GM12873 (cell line): ENCODE data around the gene ERG28.

ENCODE experiments used
- TF ChIP-seq, protein P1 (sequence below): IDR thresholded peaks from 2 replicates; pipeline ENCODE4 v1.5.1; 2012; ENCODE audit warnings: low read depth, mild to moderate bottlenecking, moderate library complexity, low read length, control low read depth; ENCODE audit not compliant: insufficient read depth; ENCODE audit errors: missing control alignments

The ERG28 gene

DNA sequence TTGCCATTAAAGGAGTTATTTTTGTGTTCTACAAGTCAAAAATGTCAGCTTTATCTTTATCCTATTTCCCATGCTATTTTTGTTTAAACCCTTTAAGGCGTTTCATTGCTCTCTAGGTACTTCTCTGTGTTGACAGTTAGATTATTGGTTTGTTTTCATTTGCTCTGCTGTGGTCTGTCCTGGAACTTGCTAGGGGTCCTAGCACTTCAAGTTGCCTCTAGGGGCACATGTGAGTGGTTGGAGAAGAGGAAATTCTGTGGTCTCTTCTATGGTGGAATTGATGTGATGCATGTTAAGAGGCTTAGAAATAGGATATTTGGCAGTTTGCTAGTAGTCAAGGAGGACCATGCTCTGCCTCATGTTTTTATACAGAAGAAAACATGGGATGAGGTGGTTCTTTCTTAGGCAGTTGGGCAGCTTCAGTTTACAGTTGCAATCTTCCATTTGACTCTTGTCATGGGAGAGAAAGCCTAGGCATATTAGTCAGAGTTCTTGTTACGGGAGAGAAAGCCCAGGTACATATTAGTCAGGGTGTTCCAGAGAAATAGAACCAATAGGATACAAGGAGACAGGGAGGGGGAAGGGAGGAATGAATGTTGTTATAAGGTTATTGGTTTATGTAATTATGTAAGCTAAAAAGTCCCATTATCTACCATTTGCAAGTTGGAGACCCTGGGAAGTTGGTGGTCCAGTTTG is 14.7 kb upstream of the ERG28 start:
- TF ChIP-seq, protein P1, sequence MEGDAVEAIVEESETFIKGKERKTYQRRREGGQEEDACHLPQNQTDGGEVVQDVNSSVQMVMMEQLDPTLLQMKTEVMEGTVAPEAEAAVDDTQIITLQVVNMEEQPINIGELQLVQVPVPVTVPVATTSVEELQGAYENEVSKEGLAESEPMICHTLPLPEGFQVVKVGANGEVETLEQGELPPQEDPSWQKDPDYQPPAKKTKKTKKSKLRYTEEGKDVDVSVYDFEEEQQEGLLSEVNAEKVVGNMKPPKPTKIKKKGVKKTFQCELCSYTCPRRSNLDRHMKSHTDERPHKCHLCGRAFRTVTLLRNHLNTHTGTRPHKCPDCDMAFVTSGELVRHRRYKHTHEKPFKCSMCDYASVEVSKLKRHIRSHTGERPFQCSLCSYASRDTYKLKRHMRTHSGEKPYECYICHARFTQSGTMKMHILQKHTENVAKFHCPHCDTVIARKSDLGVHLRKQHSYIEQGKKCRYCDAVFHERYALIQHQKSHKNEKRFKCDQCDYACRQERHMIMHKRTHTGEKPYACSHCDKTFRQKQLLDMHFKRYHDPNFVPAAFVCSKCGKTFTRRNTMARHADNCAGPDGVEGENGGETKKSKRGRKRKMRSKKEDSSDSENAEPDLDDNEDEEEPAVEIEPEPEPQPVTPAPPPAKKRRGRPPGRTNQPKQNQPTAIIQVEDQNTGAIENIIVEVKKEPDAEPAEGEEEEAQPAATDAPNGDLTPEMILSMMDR, result no peak

DNA sequence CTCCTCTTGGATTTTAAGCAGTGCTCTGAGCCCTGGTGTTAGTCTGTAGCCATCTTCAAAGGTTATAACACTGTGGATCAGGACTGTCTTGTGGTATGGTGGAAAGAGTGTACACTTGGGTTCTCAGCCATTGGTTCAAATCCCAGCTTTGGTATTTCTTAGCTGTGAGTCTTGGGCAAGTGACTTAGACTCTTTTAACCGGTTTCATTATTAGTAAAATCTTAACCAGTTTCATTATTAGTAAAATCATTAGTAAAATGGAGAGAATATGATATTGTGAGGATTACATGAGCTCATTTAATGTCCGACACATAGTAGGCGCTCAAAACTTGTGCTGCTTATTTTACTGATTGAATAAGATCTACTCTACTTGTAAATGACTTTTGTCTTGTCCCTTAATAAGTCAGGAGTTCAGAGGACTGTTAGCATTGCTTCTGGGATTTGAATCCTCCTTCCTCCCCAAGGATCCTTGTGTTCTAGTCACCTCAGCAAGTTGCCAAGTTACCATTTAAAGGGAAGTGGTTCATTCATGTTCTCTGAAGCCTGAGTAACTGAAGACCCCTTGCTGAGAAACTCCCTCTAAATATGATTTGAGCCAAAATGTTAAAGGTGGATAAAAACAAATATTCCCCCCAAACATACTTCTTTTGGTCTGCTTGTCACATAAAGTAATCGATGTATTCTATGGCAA is 12.8 kb upstream of the ERG28 start:
- TF ChIP-seq, protein P1, result no peak

DNA sequence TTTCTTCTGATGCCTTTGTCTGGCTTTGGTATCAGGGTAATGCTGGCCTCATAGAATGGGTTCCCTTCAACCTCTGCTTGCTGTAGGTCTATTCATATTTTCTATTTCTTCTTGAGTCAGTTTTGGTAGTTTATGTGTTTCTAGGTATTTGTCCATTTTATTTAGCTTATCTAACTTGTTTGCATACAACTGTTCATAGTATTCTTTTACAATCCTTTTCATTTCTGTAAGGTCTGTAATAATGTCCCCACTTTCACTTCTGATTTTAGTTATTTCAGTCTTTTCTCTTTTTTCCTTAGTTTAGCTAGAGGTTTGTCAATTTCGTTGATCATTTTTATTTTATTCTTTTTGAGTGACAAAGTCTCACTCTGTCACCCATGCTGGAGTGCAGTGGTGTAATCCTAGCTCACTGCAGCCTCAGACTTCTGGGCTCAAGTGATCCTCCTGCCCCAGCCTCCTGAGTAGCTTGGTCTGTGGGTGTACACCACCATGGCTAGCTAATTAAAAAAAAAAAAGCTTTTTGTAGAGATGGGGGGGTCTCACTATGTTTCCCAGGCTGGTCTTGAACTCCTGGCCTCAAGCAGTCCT is 12.0 kb upstream of the ERG28 start:
- TF ChIP-seq, protein P1, result no peak

DNA sequence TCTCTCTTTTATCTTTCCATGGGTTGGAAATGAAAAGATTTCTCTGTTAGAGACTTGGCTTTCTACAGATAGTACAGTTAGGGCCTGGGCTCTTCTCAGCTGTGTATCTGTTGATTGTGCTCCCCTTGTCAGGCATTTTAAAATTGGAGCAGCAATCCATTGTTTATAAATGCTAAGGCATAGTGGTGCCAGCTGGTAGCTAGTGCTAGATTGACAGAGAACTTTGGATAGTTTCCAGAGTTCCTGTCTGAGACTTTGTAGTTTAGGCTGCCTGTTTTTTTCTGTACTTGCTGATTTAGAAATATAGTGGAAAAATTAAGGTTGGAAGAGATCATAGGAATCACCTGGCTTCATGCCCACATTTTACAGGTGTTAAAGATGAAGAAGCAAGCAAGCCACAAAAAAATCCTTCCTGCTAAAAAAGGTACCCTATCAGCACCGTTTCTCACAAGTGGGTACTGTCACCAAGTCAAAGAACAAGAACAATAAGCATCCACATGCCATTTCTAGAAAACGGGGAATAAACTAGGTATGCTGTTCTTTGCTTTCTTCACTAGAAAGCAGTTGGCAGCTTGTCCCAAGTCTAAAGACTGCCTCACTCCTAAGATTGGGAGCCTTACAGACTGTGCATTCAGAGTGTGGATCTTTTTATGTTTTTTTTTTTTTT is 6.6 kb upstream of the ERG28 start:
- TF ChIP-seq, protein P1, result no peak

- TF ChIP-seq, protein P1, result no peak
Observed at GRCh38 chr14:75662966-75663365, 2.3 kb upstream of the ERG28 start.

- TF ChIP-seq, protein P1, result no peak
Observed at GRCh38 chr14:75661499-75661814, 781 bp upstream of the ERG28 start.

DNA sequence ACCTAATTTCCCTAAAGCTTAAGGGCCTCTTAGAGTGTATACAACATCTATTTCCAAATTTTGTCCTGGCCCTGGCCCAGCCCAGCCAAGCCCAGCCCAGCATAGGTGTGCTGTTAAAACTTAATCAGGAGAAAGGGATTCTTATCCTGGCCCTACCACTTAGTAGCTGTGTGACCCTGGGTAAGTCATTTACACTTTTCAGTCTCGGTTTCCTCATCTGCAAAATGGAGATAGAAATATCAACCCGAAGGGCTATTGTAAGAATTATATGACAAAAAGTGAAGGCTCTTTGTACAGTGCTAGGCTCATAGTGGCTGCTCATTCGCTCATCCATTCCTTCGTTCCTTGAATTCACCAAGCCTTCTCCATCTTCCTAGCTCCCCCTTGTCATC is 442 bp downstream of the ERG28 start:
- TF ChIP-seq, protein P1, result no peak
